Measurements from ENCODE around the gene AP2M1.

- TF ChIP-seq, protein P1, sequence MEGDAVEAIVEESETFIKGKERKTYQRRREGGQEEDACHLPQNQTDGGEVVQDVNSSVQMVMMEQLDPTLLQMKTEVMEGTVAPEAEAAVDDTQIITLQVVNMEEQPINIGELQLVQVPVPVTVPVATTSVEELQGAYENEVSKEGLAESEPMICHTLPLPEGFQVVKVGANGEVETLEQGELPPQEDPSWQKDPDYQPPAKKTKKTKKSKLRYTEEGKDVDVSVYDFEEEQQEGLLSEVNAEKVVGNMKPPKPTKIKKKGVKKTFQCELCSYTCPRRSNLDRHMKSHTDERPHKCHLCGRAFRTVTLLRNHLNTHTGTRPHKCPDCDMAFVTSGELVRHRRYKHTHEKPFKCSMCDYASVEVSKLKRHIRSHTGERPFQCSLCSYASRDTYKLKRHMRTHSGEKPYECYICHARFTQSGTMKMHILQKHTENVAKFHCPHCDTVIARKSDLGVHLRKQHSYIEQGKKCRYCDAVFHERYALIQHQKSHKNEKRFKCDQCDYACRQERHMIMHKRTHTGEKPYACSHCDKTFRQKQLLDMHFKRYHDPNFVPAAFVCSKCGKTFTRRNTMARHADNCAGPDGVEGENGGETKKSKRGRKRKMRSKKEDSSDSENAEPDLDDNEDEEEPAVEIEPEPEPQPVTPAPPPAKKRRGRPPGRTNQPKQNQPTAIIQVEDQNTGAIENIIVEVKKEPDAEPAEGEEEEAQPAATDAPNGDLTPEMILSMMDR (IDR thresholded peaks at IDR 0.05 in 4 of 5, conservative IDR thresholded peaks at IDR 0.05 in 1 of 5) = no peak
- TF ChIP-seq POLR2A (IDR thresholded peaks at IDR 0.05) = no peak
Observed at GRCh38 chr3:184164648-184165330, 9.9 kb upstream of the AP2M1 start.

Measured in gastrocnemius medialis (tissue), 4 donors.